ENCODE measurements around the gene BDKRB2.

The BDKRB2 gene

GRCh38 chr14:96275177-96276112 is 70.8 kb downstream of the BDKRB2 start:
- peak; percentile 19 for DNase-seq

GRCh38 chr14:96277890-96278289 is 73.3 kb downstream of the BDKRB2 start:
- no peak for DNase-seq

GRCh38 chr14:96279564-96279963 is 74.9 kb downstream of the BDKRB2 start:
- DNase-seq, result no peak

GRCh38 chr14:96280104-96280503 is 75.5 kb downstream of the BDKRB2 start:
- no peak for DNase-seq

- no peak for DNase-seq
Measured at GRCh38 chr14:96281486-96281885, 76.8 kb downstream of the BDKRB2 start.

GRCh38 chr14:96284008-96284407 is 79.4 kb downstream of the BDKRB2 start:
- DNase-seq, result no peak

GRCh38 chr14:96284430-96284829 is 79.8 kb downstream of the BDKRB2 start:
- DNase-seq, result no peak

GRCh38 chr14:96285667-96286066 is 81.0 kb downstream of the BDKRB2 start:
- no peak for DNase-seq

- no peak for DNase-seq
Measured at GRCh38 chr14:96286251-96286650, 81.6 kb downstream of the BDKRB2 start.

- DNase-seq, result no peak
Measured at GRCh38 chr14:96287856-96288255, 83.2 kb downstream of the BDKRB2 start.

Measured in NCI-H2029 (cell line).